Neural progenitor cell (in vitro differentiated cells): ENCODE results near the gene SLC50A1. TPM values are rescaled to one million over a fixed set of nuclear protein-coding genes. Genes with fewer than 3 reads are reported as not detected.
A peak's percentile ranks its signal among the peaks of the same experiment; 100 is the strongest.
"Not testable (repeated sequence)": the region's sequence is repeated elsewhere in the genome, so short reads cannot be mapped to it uniquely, and the experiment has no call there.

ENCODE experiments used
- DNase-seq: peaks from one replicate; pipeline ENCODE4 v3.0.0-alpha.2; 2016; ENCODE audit warnings: low spot score
- H2AFZ ChIP-seq: fragments of 200-600 bp; sonication (generic); replicated peaks from 2 replicates; pipeline ENCODE4 v1.6.1; 2016; ENCODE audit warnings: antibody characterized with exemption
- H3F3A ChIP-seq: fragments of 200-600 bp; sonication (generic); 2 replicates; pipeline ENCODE4 v1.6.1; 2016; ENCODE audit warnings: antibody characterized with exemption, low read depth
- H3K27ac ChIP-seq: fragments of 200-600 bp; sonication (generic); 2 replicates; pipeline ENCODE4 v1.5.1; 2016; ENCODE audit warnings: mild to moderate bottlenecking
- H3K27me3 ChIP-seq: fragments of 200-600 bp; sonication (generic); 2 replicates; pipeline ENCODE4 v1.6.1; 2016; ENCODE audit warnings: mild to moderate bottlenecking, moderate library complexity
- H3K36me3 ChIP-seq: fragments of 200-600 bp; sonication (generic); 2 replicates; pipeline ENCODE4 v1.5.1; 2016
- H3K4me1 ChIP-seq: fragments of 200-600 bp; sonication (generic); 2 replicates; pipeline ENCODE4 v1.6.1; 2016; ENCODE audit warnings: mixed run types
- H3K4me2 ChIP-seq: fragments of 200-600 bp; sonication (generic); 2 replicates; pipeline ENCODE4 v1.6.1; 2016
- H3K4me3 ChIP-seq: fragments of 200-600 bp; sonication (generic); 2 replicates; pipeline ENCODE4 v1.5.1; 2016
- H3K79me2 ChIP-seq: fragments of 200-600 bp; sonication (generic); 2 replicates; pipeline ENCODE4 v1.6.1; 2016; ENCODE audit warnings: low read depth
- H3K9ac ChIP-seq: fragments of 200-600 bp; sonication (generic); 2 replicates; pipeline ENCODE4 v1.6.1; 2016
- H3K9me3 ChIP-seq: fragments of 200-600 bp; sonication (generic); 2 replicates; pipeline ENCODE4 v1.5.1; 2016; ENCODE audit warnings: low read depth
- H4K20me1 ChIP-seq: fragments of 200-600 bp; sonication (generic); 2 replicates; pipeline ENCODE4 v1.6.1; 2016; ENCODE audit warnings: low read depth
- H3K27ac Mint-ChIP-seq: 3 replicates; pipeline ENCODE4 v1.8.0; 2021; ENCODE audit warnings: mixed read lengths
- H3K27me3 Mint-ChIP-seq: 2 replicates; pipeline ENCODE4 v1.8.0; 2022; ENCODE audit warnings: low read depth, mild to moderate bottlenecking, inconsistent platforms, moderate library complexity, mixed read lengths; ENCODE audit not compliant: insufficient read depth
- H3K36me3 Mint-ChIP-seq: 3 replicates; pipeline ENCODE4 v1.8.0; 2021; ENCODE audit warnings: mixed read lengths
- H3K4me1 Mint-ChIP-seq: 3 replicates; pipeline ENCODE4 v1.8.0; 2021; ENCODE audit warnings: mixed read lengths
- H3K4me3 Mint-ChIP-seq: 3 replicates; pipeline ENCODE4 v1.8.0; 2021; ENCODE audit warnings: mild to moderate bottlenecking, moderate library complexity, mixed read lengths
- H3K9me3 Mint-ChIP-seq: 3 replicates; pipeline ENCODE4 v1.8.0; 2020; ENCODE audit warnings: mixed read lengths
- CTCF ChIP-seq: fragments of 200-600 bp; sonication (generic); IDR thresholded peaks from 2 replicates; pipeline ENCODE4 v1.5.1; 2017; ENCODE audit warnings: antibody characterized with exemption, mild to moderate bottlenecking
- EZH2 ChIP-seq: fragments of 200-600 bp; sonication (generic); IDR thresholded peaks from 2 replicates; pipeline ENCODE4 v1.6.1; 2017; ENCODE audit warnings: antibody characterized with exemption, mild to moderate bottlenecking, moderate library complexity
- EZH2phosphoT487 ChIP-seq: fragments of 200-600 bp; sonication (generic); IDR thresholded peaks from 2 replicates; pipeline ENCODE4 v1.6.1; 2017; ENCODE audit warnings: antibody characterized with exemption
- total RNA-seq: library from RNA; depleted of rRNA; stranded (reverse); fragments of >200 nt; gene quantifications from 2 replicates; pipeline ENCODE4 v1.2.3, GENCODE V29; 2015; ENCODE audit warnings: low replicate concordance

Gene SLC50A1
- total RNA-seq, 1 donor from 2014 or later, result 14.4 TPM

- no peaks in the 10 kb centered on the region for H3K79me2 ChIP-seq
Observed at GRCh38 chr1:155117610-155118009, 18.0 kb upstream of the SLC50A1 start.

GRCh38 chr1:155118090-155118489 lies 17.6 kb upstream of the SLC50A1 start:
- not testable (repeated sequence) for H3K36me3 Mint-ChIP-seq, H3F3A ChIP-seq, H3K27ac Mint-ChIP-seq, H3K4me3 Mint-ChIP-seq, H3K4me2 ChIP-seq, H4K20me1 ChIP-seq, H3K79me2 ChIP-seq, H3K27ac ChIP-seq, H3K9ac ChIP-seq, H3K36me3 ChIP-seq, H3K4me1 ChIP-seq, H2AFZ ChIP-seq, H3K9me3 Mint-ChIP-seq, H3K4me3 ChIP-seq, H3K9me3 ChIP-seq, H3K4me1 Mint-ChIP-seq, DNase-seq
- peaks cover 47% of the 10 kb centered on the region for H3K27me3 ChIP-seq
- peaks cover 19% of the 10 kb centered on the region for H3K27me3 Mint-ChIP-seq

More at GRCh38 chr1:155117610-155118009, 18.0 kb upstream of the SLC50A1 start:
- Histone ChIP-seq H3K4me3 (no peak overlapping the region), H3K4me1 (no peaks in the 10 kb centered on the region), H4K20me1 (no peaks in the 10 kb centered on the region), H2AFZ (no peak overlapping the region), H3K36me3 (no peaks in the 10 kb centered on the region), H3F3A (peaks cover 5% of the 10 kb centered on the region), H3K27ac (no peak overlapping the region), H3K27me3 (peaks cover 42% of the 10 kb centered on the region), H3K9me3 (no peaks in the 10 kb centered on the region), H3K9ac (no peak overlapping the region), H3K4me2 (no peak overlapping the region)
- H3K27ac Mint-ChIP-seq, result no peak overlapping the region
- H3K4me1 Mint-ChIP-seq, result peaks cover 6% of the 10 kb centered on the region
- no peaks in the 10 kb centered on the region for H3K36me3 Mint-ChIP-seq
- peaks cover 15% of the 10 kb centered on the region for H3K27me3 Mint-ChIP-seq
- TF ChIP-seq CTCF (no peak), EZH2phosphoT487 (no peak), EZH2 (no peak)
- no peak for DNase-seq
- no peaks in the 10 kb centered on the region for H3K9me3 Mint-ChIP-seq
- H3K4me3 Mint-ChIP-seq, result peak overlapping the region; percentile 38

GRCh38 chr1:155120253-155120652 lies 15.4 kb upstream of the SLC50A1 start:
- H3K27ac ChIP-seq, result no peak overlapping the region
- Mint-ChIP-seq H3K4me1 (peaks cover 4% of the 10 kb centered on the region), H3K4me3 (no peak overlapping the region), H3K27me3 (peaks cover 27% of the 10 kb centered on the region), H3K36me3 (no peaks in the 10 kb centered on the region), H3K27ac (no peak overlapping the region), H3K9me3 (no peaks in the 10 kb centered on the region)
- no peaks in the 10 kb centered on the region for H3K79me2 ChIP-seq
- no peaks in the 10 kb centered on the region for H3K9me3 ChIP-seq
- H3F3A ChIP-seq, result peaks cover 8% of the 10 kb centered on the region
- H4K20me1 ChIP-seq, result peaks cover 2% of the 10 kb centered on the region
- H3K36me3 ChIP-seq, result no peaks in the 10 kb centered on the region
- DNase-seq, result no peak
- TF ChIP-seq CTCF (no peak), EZH2phosphoT487 (no peak), EZH2 (no peak)
- H3K4me3 ChIP-seq, result no peak overlapping the region
- H3K9ac ChIP-seq, result no peak overlapping the region
- H3K4me1 ChIP-seq, result peaks cover 8% of the 10 kb centered on the region
- H3K27me3 ChIP-seq, result peaks cover 68% of the 10 kb centered on the region
- H2AFZ ChIP-seq, result no peak overlapping the region
- H3K4me2 ChIP-seq, result no peak overlapping the region

- TF ChIP-seq EZH2 (no peak), EZH2phosphoT487 (no peak), CTCF (no peak)
- peaks cover 7% of the 10 kb centered on the region for H4K20me1 ChIP-seq
- no peak overlapping the region for H3K4me3 ChIP-seq
- H3K4me1 Mint-ChIP-seq, result peaks cover 8% of the 10 kb centered on the region
- H3K9me3 ChIP-seq, result no peaks in the 10 kb centered on the region
- peaks cover 18% of the 10 kb centered on the region for H3F3A ChIP-seq
- no peak overlapping the region for H3K9ac ChIP-seq
- no peaks in the 10 kb centered on the region for H3K9me3 Mint-ChIP-seq
- H3K4me1 ChIP-seq, result peaks cover 18% of the 10 kb centered on the region
- H3K4me2 ChIP-seq, result no peak overlapping the region
- no peak overlapping the region for H3K4me3 Mint-ChIP-seq
- H3K36me3 ChIP-seq, result no peaks in the 10 kb centered on the region
- peaks cover 77% of the 10 kb centered on the region for H3K27me3 ChIP-seq
- peaks cover 34% of the 10 kb centered on the region for H3K27me3 Mint-ChIP-seq
- no peaks in the 10 kb centered on the region for H3K79me2 ChIP-seq
- H3K27ac Mint-ChIP-seq, result peak overlapping the region; percentile 8
- no peaks in the 10 kb centered on the region for H3K36me3 Mint-ChIP-seq
- no peak overlapping the region for H2AFZ ChIP-seq
- H3K27ac ChIP-seq, result no peak overlapping the region
- DNase-seq, result no peak
Observed at GRCh38 chr1:155121249-155121648, 14.4 kb upstream of the SLC50A1 start.
